OCI-LY1 (cell line): Measurements from ENCODE around the gene FAM229A.

Source experiments
- H2AFZ ChIP-seq: fragments of 200-600 bp; sonication (generic), shearing (Covaris generic); 2 replicates; pipeline ENCODE4 v1.6.0; 2014; ENCODE audit warnings: antibody characterized with exemption, mild to moderate bottlenecking, low read length
- H3F3A ChIP-seq: fragments of 200-600 bp; sonication (generic), shearing (Covaris generic); 2 replicates; pipeline ENCODE4 v1.6.0; 2014; ENCODE audit warnings: mild to moderate bottlenecking, antibody characterized with exemption, low read length, moderate library complexity; ENCODE audit not compliant: insufficient read depth
- H3K27ac ChIP-seq: fragments of 200-600 bp; sonication (generic); 2 replicates; pipeline ENCODE4 v1.5.1; 2014; ENCODE audit warnings: low read length, mixed run types, mild to moderate bottlenecking, low read depth; ENCODE audit not compliant: poor library complexity, severe bottlenecking
- H3K27me3 ChIP-seq: fragments of 200-600 bp; sonication (generic); 2 replicates; pipeline ENCODE4 v1.6.0; 2014; ENCODE audit warnings: antibody characterized with exemption, mild to moderate bottlenecking, low read length, moderate library complexity; ENCODE audit not compliant: insufficient read depth
- H3K36me3 ChIP-seq: fragments of 200-600 bp; sonication (generic); 2 replicates; pipeline ENCODE4 v1.6.1; 2014; ENCODE audit warnings: mild to moderate bottlenecking, antibody characterized with exemption, low read length, moderate library complexity, mixed read lengths; ENCODE audit not compliant: insufficient read depth
- H3K4me1 ChIP-seq: fragments of 200-600 bp; sonication (generic); 2 replicates; pipeline ENCODE4 v1.5.1; 2014; ENCODE audit warnings: mild to moderate bottlenecking, low read length, moderate library complexity; ENCODE audit not compliant: insufficient read depth, severe bottlenecking
- H3K4me2 ChIP-seq: fragments of 200-600 bp; sonication (generic), shearing (Covaris generic); 2 replicates; pipeline ENCODE4 v1.6.1; 2014; ENCODE audit warnings: low read length
- H3K4me3 ChIP-seq: fragments of 200-600 bp; sonication (generic); 2 replicates; pipeline ENCODE4 v1.5.1; 2014; ENCODE audit warnings: low read length, low read depth, mild to moderate bottlenecking, mixed read lengths; ENCODE audit not compliant: poor library complexity, severe bottlenecking
- H3K79me2 ChIP-seq: fragments of 200-600 bp; shearing (Covaris generic); 2 replicates; pipeline ENCODE4 v1.6.1; 2016; ENCODE audit warnings: mixed run types, low read length, mixed read lengths; ENCODE audit not compliant: insufficient read depth
- H3K9ac ChIP-seq: fragments of 200-600 bp; sonication (generic), shearing (Covaris generic); 2 replicates; pipeline ENCODE4 v1.6.1; 2014; ENCODE audit warnings: mild to moderate bottlenecking, low read length, mixed read lengths
- H3K9me2 ChIP-seq: fragments of 200-600 bp; sonication (generic), shearing (Covaris generic); 2 replicates; pipeline ENCODE4 v1.6.1; 2014; ENCODE audit warnings: low read depth, mild to moderate bottlenecking, low read length, mixed read lengths
- H3K9me3 ChIP-seq: fragments of 200-600 bp; shearing (Covaris generic); 2 replicates; pipeline ENCODE4 v1.6.1; 2014; ENCODE audit warnings: low read length, mixed read lengths
- H4K20me1 ChIP-seq: fragments of 200-600 bp; sonication (generic), shearing (Covaris generic); 2 replicates; pipeline ENCODE4 v1.6.0; 2016; ENCODE audit warnings: mild to moderate bottlenecking, low read length; ENCODE audit not compliant: insufficient read depth
- EZH2 ChIP-seq: fragments of 200-600 bp; sonication (generic), shearing (Covaris generic); IDR thresholded peaks from 2 replicates; pipeline ENCODE4 v1.8.0; 2017; ENCODE audit warnings: borderline replicate concordance, mixed run types, mild to moderate bottlenecking, antibody characterized with exemption, low read length, moderate library complexity, mixed read lengths
- TF ChIP-seq, protein P1 (sequence below): fragments of 200-600 bp; sonication (generic), shearing (Covaris generic); IDR thresholded peaks from 2 replicates; pipeline ENCODE4 v1.5.1; 2017; ENCODE audit warnings: mild to moderate bottlenecking, antibody characterized with exemption, low read length, moderate library complexity, mixed read lengths

The FAM229A gene

GRCh38 chr1:32361674-32362473 lies 411 bp downstream of the FAM229A start:
- H3K27ac ChIP-seq, result no peak overlapping the region
- no peaks in the 10 kb centered on the region for H4K20me1 ChIP-seq
- H3K36me3 ChIP-seq, result peaks cover 32% of the 10 kb centered on the region
- H3K27me3 ChIP-seq, result no peaks in the 10 kb centered on the region
- H3K4me3 ChIP-seq, result peak overlapping the region; percentile 32
- no peak overlapping the region for H2AFZ ChIP-seq
- H3K79me2 ChIP-seq, result no peaks in the 10 kb centered on the region
- no peaks in the 10 kb centered on the region for H3K9me2 ChIP-seq
- H3K4me2 ChIP-seq, result peak overlapping the region; percentile 58
- TF ChIP-seq, protein P1, sequence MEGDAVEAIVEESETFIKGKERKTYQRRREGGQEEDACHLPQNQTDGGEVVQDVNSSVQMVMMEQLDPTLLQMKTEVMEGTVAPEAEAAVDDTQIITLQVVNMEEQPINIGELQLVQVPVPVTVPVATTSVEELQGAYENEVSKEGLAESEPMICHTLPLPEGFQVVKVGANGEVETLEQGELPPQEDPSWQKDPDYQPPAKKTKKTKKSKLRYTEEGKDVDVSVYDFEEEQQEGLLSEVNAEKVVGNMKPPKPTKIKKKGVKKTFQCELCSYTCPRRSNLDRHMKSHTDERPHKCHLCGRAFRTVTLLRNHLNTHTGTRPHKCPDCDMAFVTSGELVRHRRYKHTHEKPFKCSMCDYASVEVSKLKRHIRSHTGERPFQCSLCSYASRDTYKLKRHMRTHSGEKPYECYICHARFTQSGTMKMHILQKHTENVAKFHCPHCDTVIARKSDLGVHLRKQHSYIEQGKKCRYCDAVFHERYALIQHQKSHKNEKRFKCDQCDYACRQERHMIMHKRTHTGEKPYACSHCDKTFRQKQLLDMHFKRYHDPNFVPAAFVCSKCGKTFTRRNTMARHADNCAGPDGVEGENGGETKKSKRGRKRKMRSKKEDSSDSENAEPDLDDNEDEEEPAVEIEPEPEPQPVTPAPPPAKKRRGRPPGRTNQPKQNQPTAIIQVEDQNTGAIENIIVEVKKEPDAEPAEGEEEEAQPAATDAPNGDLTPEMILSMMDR, result no peak
- TF ChIP-seq EZH2, result no peak
- peaks cover 14% of the 10 kb centered on the region for H3K4me1 ChIP-seq
- H3K9me3 ChIP-seq, result no peaks in the 10 kb centered on the region
- no peak overlapping the region for H3K9ac ChIP-seq
- H3F3A ChIP-seq, result no peaks in the 10 kb centered on the region

- Histone ChIP-seq H3K4me1 (peaks cover 14% of the 10 kb centered on the region), H2AFZ (no peak overlapping the region), H3K4me2 (peak overlapping the region; percentile 58), H3K27me3 (no peaks in the 10 kb centered on the region), H3K9ac (no peak overlapping the region), H3K4me3 (peak overlapping the region; percentile 32), H3K9me2 (no peaks in the 10 kb centered on the region), H3K9me3 (no peaks in the 10 kb centered on the region), H3K27ac (no peak overlapping the region), H3K36me3 (peaks cover 26% of the 10 kb centered on the region), H3K79me2 (no peaks in the 10 kb centered on the region), H3F3A (no peaks in the 10 kb centered on the region), H4K20me1 (no peaks in the 10 kb centered on the region)
- no peak for TF ChIP-seq EZH2
- TF ChIP-seq, protein P1, result no peak
Measured at GRCh38 chr1:32361308-32361673, 994 bp downstream of the FAM229A start.

GRCh38 chr1:32358435-32358834 lies 3.9 kb downstream of the FAM229A start:
- no peaks in the 10 kb centered on the region for H4K20me1 ChIP-seq
- no peaks in the 10 kb centered on the region for H3F3A ChIP-seq
- H3K4me3 ChIP-seq, result no peak overlapping the region
- no peaks in the 10 kb centered on the region for H3K9me2 ChIP-seq
- H3K9me3 ChIP-seq, result no peaks in the 10 kb centered on the region
- no peak overlapping the region for H3K27ac ChIP-seq
- TF ChIP-seq, protein P1, result no peak
- TF ChIP-seq EZH2, result no peak
- H3K9ac ChIP-seq, result no peak overlapping the region
- H3K4me2 ChIP-seq, result no peak overlapping the region
- peaks cover 14% of the 10 kb centered on the region for H3K4me1 ChIP-seq
- peaks cover 5% of the 10 kb centered on the region for H3K36me3 ChIP-seq
- no peak overlapping the region for H2AFZ ChIP-seq
- no peaks in the 10 kb centered on the region for H3K79me2 ChIP-seq
- H3K27me3 ChIP-seq, result no peaks in the 10 kb centered on the region
